ENCODE measurements around the gene SMG1.
"Not testable (repeated sequence)": the region's sequence is repeated elsewhere in the genome, so short reads cannot be mapped to it uniquely, and the experiment has no call there.

- TF ChIP-seq EZH2 (IDR thresholded peaks at IDR 0.05); POLR2A (IDR thresholded peaks at IDR 0.05; ENCODE audit: borderline replicate concordance, extremely low read depth, insufficient read depth, insufficient read length); CTCF (IDR thresholded peaks at IDR 0.05 in 2 of 3, conservative IDR thresholded peaks at IDR 0.05 in 1 of 3; ENCODE audit: borderline replicate concordance in 1 of 3, insufficient read depth in 1 of 3, low read depth in 2 of 3, low read length in 2 of 3); ZNF274 (IDR thresholded peaks at IDR 0.05; ENCODE audit: low read depth, low read length); RAD21 (IDR thresholded peaks at IDR 0.05; ENCODE audit: low read depth); ELF1 (IDR thresholded peaks at IDR 0.05; ENCODE audit: borderline replicate concordance, low read depth); YY1 (IDR thresholded peaks at IDR 0.05; ENCODE audit: extremely low read depth, insufficient replicate concordance, low read depth, low read length); REST (IDR thresholded peaks at IDR 0.05; ENCODE audit: low read depth): not testable (repeated sequence)
Measured at GRCh38 chr16:18923935-18924334, 2.3 kb downstream of the SMG1 start.

All from HCT116 (cell line).